HEK293T (cell line): ENCODE data around the gene SCNN1A.
A peak's percentile ranks its signal among the peaks of the same experiment; 100 is the strongest.
"Not testable (repeated sequence)": the region's sequence is repeated elsewhere in the genome, so short reads cannot be mapped to it uniquely, and the experiment has no call there.

Source experiments
- CTCF ChIA-PET: fragments of 350-600 bp; formaldehyde crosslinking; extraction: SDS; loops from one replicate; lab custom pipeline; 2021; ENCODE audit warnings: antibody characterized with exemption, inconsistent platforms; lab: Yijun Ruan, JAX
- POLR2A ChIA-PET: fragments of 350-600 bp; formaldehyde crosslinking; extraction: SDS; loops from one replicate; lab custom pipeline; 2020; ENCODE audit warnings: antibody characterized with exemption, inconsistent platforms; lab: Yijun Ruan, JAX
- DNase-seq: peaks from one replicate; pipeline ENCODE4 v3.0.0; 2012; ENCODE audit warnings: mixed read lengths; ENCODE audit errors: extremely low spot score
- ARNT ChIP-seq: fragments of 450-650 bp; IDR thresholded peaks from 2 replicates; pipeline ENCODE4 v1.6.1; 2017; ENCODE audit warnings: mild to moderate bottlenecking
- BHLHE40 ChIP-seq: fragments of 450-650 bp; IDR thresholded peaks from 2 replicates; pipeline ENCODE4 v1.6.1; 2016; ENCODE audit warnings: mild to moderate bottlenecking, moderate library complexity, borderline replicate concordance
- CTBP1 ChIP-seq: fragments of 450-650 bp; IDR thresholded peaks from 2 replicates; pipeline ENCODE4 v1.6.1; 2016; ENCODE audit warnings: borderline replicate concordance
- ELF4 ChIP-seq: fragments of 450-650 bp; IDR thresholded peaks from 2 replicates; pipeline ENCODE4 v1.6.1; 2017; ENCODE audit warnings: antibody characterized with exemption
- FOXA1 ChIP-seq: fragments of 450-650 bp; IDR thresholded peaks from 2 replicates; pipeline ENCODE4 v1.6.1; 2016; ENCODE audit warnings: mild to moderate bottlenecking
- FOXK2 ChIP-seq: fragments of 450-650 bp; IDR thresholded peaks from 2 replicates; pipeline ENCODE4 v1.6.1; 2016; ENCODE audit warnings: mild to moderate bottlenecking
- FOXM1 ChIP-seq: fragments of 450-650 bp; IDR thresholded peaks from 2 replicates; pipeline ENCODE4 v1.6.1; 2017; ENCODE audit warnings: mild to moderate bottlenecking, borderline replicate concordance
- HDGF ChIP-seq: fragments of 450-650 bp; IDR thresholded peaks from 2 replicates; pipeline ENCODE4 v1.6.1; 2017; ENCODE audit warnings: antibody characterized with exemption, borderline replicate concordance
- L3MBTL2 ChIP-seq: fragments of 450-650 bp; conservative IDR thresholded peaks from 2 replicates; pipeline ENCODE4 v1.6.1; 2016; ENCODE audit warnings: mild to moderate bottlenecking
- LEF1 ChIP-seq: fragments of 450-650 bp; IDR thresholded peaks from 2 replicates; pipeline ENCODE4 v1.6.1; 2017; ENCODE audit warnings: mild to moderate bottlenecking, borderline replicate concordance
- NFRKB ChIP-seq: fragments of 450-650 bp; IDR thresholded peaks from 2 replicates; pipeline ENCODE4 v1.6.1; 2016; ENCODE audit warnings: mild to moderate bottlenecking, moderate library complexity
- PKNOX1 ChIP-seq: fragments of 450-650 bp; IDR thresholded peaks from 2 replicates; pipeline ENCODE4 v1.6.1; 2016
- SP1 ChIP-seq: fragments of 450-650 bp; IDR thresholded peaks from 2 replicates; pipeline ENCODE4 v1.6.1; 2017
- SUZ12 ChIP-seq: fragments of 450-650 bp; IDR thresholded peaks from 2 replicates; pipeline ENCODE4 v1.6.1; 2016; ENCODE audit warnings: mild to moderate bottlenecking
- TARDBP ChIP-seq: fragments of 450-650 bp; IDR thresholded peaks from 2 replicates; pipeline ENCODE4 v1.6.1; 2016
- ZNF384 ChIP-seq: fragments of 450-650 bp; IDR thresholded peaks from 2 replicates; pipeline ENCODE4 v1.6.1; 2016

Gene SCNN1A

GRCh38 chr12:6342140-6342889 lies 33.0 kb downstream of the SCNN1A start:
- no peak for TF ChIP-seq CTBP1
- CTCF ChIA-PET: interaction anchor here (0.8 to 1.0 kb wide), 2 partner anchors 16 to 29 kb away, joined by 3 to 8 read pairs; no protein-coding TSS in a partner anchor
- POLR2A ChIA-PET: interaction anchor here (0.5 to 3.2 kb wide), 11 partner anchors 16 to 192 kb away, joined by 3 to 17 read pairs (median 4); partner anchors contain the start of genes GAPDH and VAMP1
- DNase-seq: no peak

GRCh38 chr12:6341417-6342139 lies 33.8 kb downstream of the SCNN1A start, which contains the start of gene TNFRSF1A:
TNFRSF1A (minus strand) TSS chr12:6342076; CDS start chr12:6341814, 262 bp downstream.
- DNase-seq: peak; percentile 75

GRCh38 chr12:6340745-6341416 lies 34.5 kb downstream of the SCNN1A start:
- CTCF ChIA-PET: interaction anchor here (1.5 kb wide), 1 partner anchor 22 kb away, joined by 3 read pairs; no protein-coding TSS in a partner anchor
- POLR2A ChIA-PET: interaction anchor here (0.8 to 3.2 kb wide), 6 partner anchors 17 to 193 kb away, joined by 3 to 17 read pairs (median 4); partner anchors contain the start of gene GAPDH
- TF ChIP-seq TARDBP (no peak), NFRKB (no peak)
- DNase-seq: no peak

More at GRCh38 chr12:6341417-6342139, 33.8 kb downstream of the SCNN1A start, which contains the start of gene TNFRSF1A:
- ChIA-PET CTCF (interaction anchor here (0.8 to 1.5 kb wide), 3 partner anchors 15 to 30 kb away, joined by 3 to 8 read pairs (median 3); no protein-coding TSS in a partner anchor), POLR2A (interaction anchor here (0.5 to 3.2 kb wide), 11 partner anchors 15 to 192 kb away, joined by 3 to 17 read pairs (median 4); partner anchors contain the start of genes GAPDH and VAMP1)
- TF ChIP-seq CTBP1: no peak
- no peak for TF ChIP-seq ELF4
- TF ChIP-seq HDGF: no peak
- TF ChIP-seq PKNOX1: no peak
- no peak for TF ChIP-seq FOXA1
- TF ChIP-seq LEF1: no peak
- no peak for TF ChIP-seq TARDBP
- no peak for TF ChIP-seq SUZ12
- no peak for TF ChIP-seq NFRKB
- no peak for TF ChIP-seq SP1
- TF ChIP-seq FOXM1: no peak
- TF ChIP-seq L3MBTL2: no peak
- no peak for TF ChIP-seq ZNF384

- CTCF ChIA-PET: interaction anchor here (1.3 to 1.5 kb wide), 3 partner anchors 14 to 27 kb away, joined by 3 to 11 read pairs (median 6); no protein-coding TSS in a partner anchor
- POLR2A ChIA-PET: interaction anchor here (0.6 to 3.2 kb wide), 6 partner anchors 19 to 111 kb away, joined by 3 to 17 read pairs (median 3); partner anchors contain the start of gene TAPBPL
- no peak for DNase-seq
- TF ChIP-seq PKNOX1 (peak; percentile 54), SP1 (no peak)
Measured at GRCh38 chr12:6340032-6340638, 35.2 kb downstream of the SCNN1A start.

- ChIA-PET CTCF (interaction anchor here (0.6 to 1.5 kb wide), 4 partner anchors 13 to 77 kb away, joined by 3 to 11 read pairs (median 5); no protein-coding TSS in a partner anchor), POLR2A (interaction anchor here (1.0 to 1.6 kb wide), 4 partner anchors 12 to 113 kb away, joined by 3 to 6 read pairs (median 4); partner anchors contain the start of gene TAPBPL)
- no peak for DNase-seq
- TF ChIP-seq LEF1: no peak
Measured at GRCh38 chr12:6338955-6339354, 36.4 kb downstream of the SCNN1A start.

- ChIA-PET POLR2A (interaction anchor here (1.3 to 1.6 kb wide), 2 partner anchors 12 to 25 kb away, joined by 6 read pairs; no protein-coding TSS in a partner anchor), CTCF (interaction anchor here (0.6 to 1.5 kb wide), 4 partner anchors 12 to 77 kb away, joined by 3 to 11 read pairs (median 5); no protein-coding TSS in a partner anchor)
Measured at GRCh38 chr12:6338536-6338935, 36.8 kb downstream of the SCNN1A start.

GRCh38 chr12:6337958-6338433 lies 37.4 kb downstream of the SCNN1A start:
- no peak for TF ChIP-seq L3MBTL2
- no peak for TF ChIP-seq BHLHE40
- no peak for TF ChIP-seq ARNT
- no peak for TF ChIP-seq FOXK2
- TF ChIP-seq ZNF384: no peak
- TF ChIP-seq HDGF: no peak
- TF ChIP-seq TARDBP: no peak
- no peak for TF ChIP-seq FOXM1
- no peak for TF ChIP-seq FOXA1
- no peak for TF ChIP-seq SUZ12
- TF ChIP-seq CTBP1: no peak
- TF ChIP-seq ELF4: no peak
- no peak for TF ChIP-seq SP1
- TF ChIP-seq LEF1: no peak
- TF ChIP-seq PKNOX1: no peak
- TF ChIP-seq NFRKB: no peak
- ChIA-PET POLR2A (interaction anchor here (1.6 to 3.1 kb wide), 3 partner anchors 8 to 30 kb away, joined by 6 to 23 read pairs (median 15); no protein-coding TSS in a partner anchor), CTCF (no interaction called here)
- no peak for DNase-seq

More at GRCh38 chr12:6338536-6338935, 36.8 kb downstream of the SCNN1A start:
- not testable (repeated sequence) for DNase-seq
